ENCODE measurements around the gene SREBF1. TPM values are rescaled to one million over a fixed set of nuclear protein-coding genes. Genes with fewer than 3 reads are reported as not detected.

The SREBF1 gene
- total and polyA plus RNA-seq, 10 of the 15 experiments (the other 5 are each of a cell fraction or from before 2014, with no cell fraction given), result 1.4 to 84.6 (median 20.4) TPM

- H3K79me2 ChIP-seq (ENCODE audit: control insufficient read depth, insufficient read depth, low read length), result no peaks in the 10 kb centered on the region
- H4K20me1 ChIP-seq (ENCODE audit: control insufficient read depth, insufficient read depth), result no peaks in the 10 kb centered on the region
- TF ChIP-seq TAF1 (IDR thresholded peaks at IDR 0.05; ENCODE audit: borderline replicate concordance, low read depth, low read length) (no peak), CBFB (IDR thresholded peaks at IDR 0.05; ENCODE audit: low read depth) (no peak), POLR2AphosphoS2 (IDR thresholded peaks at IDR 0.05; ENCODE audit: low read depth, low read length) (no peak), CHD4 (IDR thresholded peaks at IDR 0.05) (no peak), E4F1 (IDR thresholded peaks at IDR 0.05; ENCODE audit: borderline replicate concordance, partially characterized antibody) (no peak), SUZ12 (IDR thresholded peaks at IDR 0.05; ENCODE audit: unreplicated experiment) (no peak), CBX5 (IDR thresholded peaks at IDR 0.05; ENCODE audit: low read depth) (no peak), RAD51 (IDR thresholded peaks at IDR 0.05) (no peak), IRF4 (IDR thresholded peaks at IDR 0.05; ENCODE audit: low read depth, low read length) (no peak), SMAD1 (IDR thresholded peaks at IDR 0.05; ENCODE audit: low read depth, partially characterized antibody) (no peak), BRCA1 (IDR thresholded peaks at IDR 0.05; ENCODE audit: low read depth, low read length) (no peak), SUPT20H (IDR thresholded peaks at IDR 0.05; ENCODE audit: borderline replicate concordance, control insufficient read depth, low read depth, low read length) (no peak), NBN (IDR thresholded peaks at IDR 0.05) (no peak), USF2 (IDR thresholded peaks at IDR 0.05; ENCODE audit: borderline replicate concordance, low read depth, low read length) (no peak), EGR1 (IDR thresholded peaks at IDR 0.05; ENCODE audit: borderline replicate concordance in 1 of 2, low read depth in 2 of 2, low read length in 2 of 2) (no peak), ZBED1 (IDR thresholded peaks at IDR 0.05; ENCODE audit: borderline replicate concordance) (no peak), POU2F2 (IDR thresholded peaks at IDR 0.05; ENCODE audit: borderline replicate concordance, low read depth, low read length) (no peak)
- SMC1A ChIA-PET (ENCODE audit: uncharacterized antibody, unreplicated experiment), result no interaction called here
- H3K4me3 ChIP-seq, result no peak overlapping the region
- H3K9me3 ChIP-seq (replicated peaks; ENCODE audit: control insufficient read depth, insufficient read depth, low read length), result no peaks in the 10 kb centered on the region
- POLR2A ChIA-PET, result no interaction called here
- no peak overlapping the region for H2AFZ ChIP-seq (ENCODE audit: control insufficient read depth, low read depth, low read length)
- no TSS peak for BruUV-seq (replicated peaks)
- intact Hi-C loops (cut with micrococcal nuclease; ENCODE audit: unreplicated experiment) (loop anchor here (5.0 kb wide), 1 partner anchor 50 kb away; no protein-coding TSS in a partner anchor), in situ Hi-C loops (cut with MboI) (no loop called here)
- FAIRE-seq (no peak), ATAC-seq (no peak), DNase-seq (ENCODE audit: low read depth, low spot score) (no peak)
- H3K9ac ChIP-seq (ENCODE audit: control insufficient read depth, insufficient read depth, low read length), result no peak overlapping the region
- RAD21 ChIA-PET (ENCODE audit: unreplicated experiment), result no interaction called here
- H3K4me1 ChIP-seq (ENCODE audit: control insufficient read depth, insufficient read depth, low read length), result no peaks in the 10 kb centered on the region
- CTCF ChIA-PET, result interaction anchor here (1.7 kb wide), 1 partner anchor 151 kb away, joined by 4 read pairs; no protein-coding TSS in a partner anchor
- no peak overlapping the region for H3K27ac ChIP-seq (ENCODE audit: control insufficient read depth, insufficient read depth)
- 95% methylated on average over 8 of the region's 8 CpGs for WGBS (ENCODE audit: insufficient coverage, insufficient replicate concordance, low lambda C conversion rate, missing lambda C conversion rate)
- no peak overlapping the region for H3K4me2 ChIP-seq (ENCODE audit: control insufficient read depth, insufficient read depth)
- peaks cover 0 to 9% of the 10 kb centered on the region in 2 experiments; a peak in 2 of 4 replicates for H3K36me3 ChIP-seq (ENCODE audit: control insufficient read depth in 2 of 2, insufficient read depth in 2 of 2, low read length in 1 of 2)
- H3K27me3 ChIP-seq (replicated peaks in 1 of 2; ENCODE audit: control insufficient read depth in 2 of 2, insufficient read depth in 2 of 2, low read length in 1 of 2), result no peaks in the 10 kb centered on the region
Observed at GRCh38 chr17:17882082-17882581, 45.3 kb upstream of the SREBF1 start.

All from GM12878 (cell line).